H9 (cell line): ENCODE results near the gene FBLN2. TPM values are rescaled to one million over a fixed set of nuclear protein-coding genes. Genes with fewer than 3 reads are reported as not detected.

Experiments
- DNase-seq: peaks from one replicate; pipeline ENCODE4 v3.0.0-alpha.2; 2017
- H2AFZ ChIP-seq: one replicate; pipeline ENCODE4 v1.6.1; 2013; ENCODE audit warnings: mild to moderate bottlenecking, low read length, control low read depth, moderate library complexity
- H2AK5ac ChIP-seq: 2 replicates; pipeline ENCODE4 v1.6.1; 2013; ENCODE audit warnings: low read length, control low read depth, mixed read lengths; ENCODE audit not compliant: insufficient read length
- H2BK120ac ChIP-seq: one replicate; pipeline ENCODE4 v1.6.1; 2013; ENCODE audit warnings: low read depth, mild to moderate bottlenecking, low read length, control low read depth, inconsistent platforms; ENCODE audit not compliant: poor library complexity, severe bottlenecking
- H2BK12ac ChIP-seq: 2 replicates; pipeline ENCODE4 v1.6.1; 2013; ENCODE audit warnings: low read length, control low read depth, mixed read lengths, low read depth; ENCODE audit not compliant: insufficient read length
- H2BK15ac ChIP-seq: 2 replicates; pipeline ENCODE4 v1.6.1; 2013; ENCODE audit warnings: low read depth, low read length, control low read depth
- H2BK20ac ChIP-seq: one replicate; pipeline ENCODE4 v1.6.1; 2013; ENCODE audit warnings: low read depth, mild to moderate bottlenecking, low read length, control low read depth, inconsistent platforms; ENCODE audit not compliant: poor library complexity, severe bottlenecking
- H2BK5ac ChIP-seq: 2 replicates; pipeline ENCODE4 v1.6.1; 2013; ENCODE audit warnings: low read length, control low read depth, mixed read lengths; ENCODE audit not compliant: insufficient read length
- H3K14ac ChIP-seq: 2 replicates; pipeline ENCODE4 v1.6.1; 2013; ENCODE audit warnings: low read length, control low read depth; ENCODE audit not compliant: insufficient read depth
- H3K18ac ChIP-seq: 2 replicates; pipeline ENCODE4 v1.6.1; 2013; ENCODE audit warnings: low read depth, mild to moderate bottlenecking, mixed read lengths, low read length, control low read depth; ENCODE audit not compliant: insufficient read length
- H3K23ac ChIP-seq: 2 replicates; pipeline ENCODE4 v1.6.1; 2013; ENCODE audit warnings: low read length, control low read depth, mixed read lengths, low read depth; ENCODE audit not compliant: insufficient read length
- H3K23me2 ChIP-seq: 2 replicates; pipeline ENCODE4 v1.6.1; 2013; ENCODE audit warnings: low read depth, mild to moderate bottlenecking, mixed read lengths, low read length, control low read depth; ENCODE audit not compliant: insufficient read length, poor library complexity, severe bottlenecking
- H3K27ac ChIP-seq: 2 replicates; pipeline ENCODE4 v1.5.1; 2013; ENCODE audit warnings: low read length, control low read depth, mixed read lengths, low read depth; ENCODE audit not compliant: insufficient read length
- H3K27me3 ChIP-seq: 2 replicates; pipeline ENCODE4 v1.6.1; 2013; ENCODE audit warnings: low read length, control low read depth, inconsistent platforms; ENCODE audit not compliant: insufficient read depth
- H3K4ac ChIP-seq: 2 replicates; pipeline ENCODE4 v1.6.1; 2013; ENCODE audit warnings: low read depth, mild to moderate bottlenecking, control low read depth, inconsistent platforms, low read length, moderate library complexity
- H3K4me1 ChIP-seq: 2 replicates; pipeline ENCODE4 v1.6.1; 2013; ENCODE audit warnings: low read length, control low read depth, inconsistent platforms; ENCODE audit not compliant: insufficient read depth
- H3K4me2 ChIP-seq: 2 replicates; pipeline ENCODE4 v1.6.1; 2013; ENCODE audit warnings: low read length, control low read depth, mixed read lengths; ENCODE audit not compliant: insufficient read length, insufficient read depth
- H3K56ac ChIP-seq: 2 replicates; pipeline ENCODE4 v1.6.1; 2013; ENCODE audit warnings: low read depth, mild to moderate bottlenecking, mixed read lengths, low read length, control low read depth; ENCODE audit not compliant: insufficient read length
- H3K79me1 ChIP-seq: 2 replicates; pipeline ENCODE4 v1.6.1; 2013; ENCODE audit warnings: low read depth, mild to moderate bottlenecking, moderate library complexity, low read length, control low read depth, inconsistent platforms; ENCODE audit not compliant: insufficient read depth, poor library complexity, severe bottlenecking
- H3K79me2 ChIP-seq: 2 replicates; pipeline ENCODE4 v1.6.1; 2013; ENCODE audit warnings: low read length, control low read depth, inconsistent platforms; ENCODE audit not compliant: insufficient read depth
- H3K9ac ChIP-seq: 2 replicates; pipeline ENCODE4 v1.6.1; 2013; ENCODE audit warnings: low read length, control low read depth, mixed read lengths; ENCODE audit not compliant: insufficient read length; ENCODE audit errors: extremely low read depth
- H3K9me3 ChIP-seq: one replicate; pipeline ENCODE4 v1.6.1; 2013; ENCODE audit warnings: low read depth, low read length, inconsistent platforms; ENCODE audit not compliant: control insufficient read depth
- H3T11ph ChIP-seq: one replicate; pipeline ENCODE4 v1.6.1; 2013; ENCODE audit warnings: mild to moderate bottlenecking, low read length, control low read depth, inconsistent platforms
- H4K20me1 ChIP-seq: one replicate; pipeline ENCODE4 v1.6.1; 2013; ENCODE audit not compliant: control insufficient read depth, insufficient read length, insufficient read depth
- H4K5ac ChIP-seq: 2 replicates; pipeline ENCODE4 v1.6.1; 2013; ENCODE audit warnings: low read depth, mild to moderate bottlenecking, mixed read lengths, low read length, control low read depth; ENCODE audit not compliant: insufficient read length
- H4K8ac ChIP-seq: replicated peaks from 2 replicates; pipeline ENCODE4 v1.6.1; 2013; ENCODE audit warnings: low read length, control low read depth, mixed read lengths, low read depth; ENCODE audit not compliant: insufficient read length
- H4K91ac ChIP-seq: 2 replicates; pipeline ENCODE4 v1.6.1; 2013; ENCODE audit warnings: low read depth, mild to moderate bottlenecking, moderate library complexity, mixed read lengths, low read length, control low read depth; ENCODE audit not compliant: insufficient read length
- H3K27ac Mint-ChIP-seq, 3 experiments: 2 replicates in 2 of 3; 3 replicates in 1 of 3; pipeline ENCODE4 v1.8.0; 2020 to 2021; ENCODE audit warnings: mixed read lengths in 3 of 3, mild to moderate bottlenecking in 1 of 3, moderate library complexity in 1 of 3
- H3K27me3 Mint-ChIP-seq: 2 replicates; pipeline ENCODE4 v1.8.0; 2021; ENCODE audit warnings: low read depth, mild to moderate bottlenecking, moderate library complexity, mixed read lengths
- H3K36me3 Mint-ChIP-seq, 3 experiments: 2 replicates in 2 of 3; 3 replicates in 1 of 3; pipeline ENCODE4 v1.8.0; 2020 to 2021; ENCODE audit warnings: low read depth in 3 of 3, mixed read lengths in 3 of 3; ENCODE audit not compliant: insufficient read depth in 1 of 3
- H3K4me1 Mint-ChIP-seq, 2 experiments: 2 replicates each; pipeline ENCODE4 v1.8.0; 2020; ENCODE audit warnings: mixed read lengths in 2 of 2
- H3K4me3 Mint-ChIP-seq, 2 experiments: 2 replicates in 1 of 2; 3 replicates in 1 of 2; pipeline ENCODE4 v1.8.0; 2020 to 2021; ENCODE audit warnings: mild to moderate bottlenecking in 2 of 2, mixed read lengths in 2 of 2, moderate library complexity in 1 of 2
- H3K9me3 Mint-ChIP-seq, 2 experiments: 2 replicates in 1 of 2; 3 replicates in 1 of 2; pipeline ENCODE4 v1.8.0; 2020; ENCODE audit warnings: mild to moderate bottlenecking in 2 of 2, mixed read lengths in 2 of 2, moderate library complexity in 1 of 2
- CTCF ChIP-seq: fragments of 200-600 bp; sonication (generic); conservative IDR thresholded peaks from 3 replicates; pipeline ENCODE4 v1.8.0; 2021; ENCODE audit warnings: antibody characterized with exemption, mild to moderate bottlenecking
- WGBS: extraction: QIAGEN DNeasy Blood & Tissue Kit; methylation state at CpG from one replicate; pipeline ENCODE4 v1.1.7; 2013; ENCODE audit warnings: missing lambda C conversion rate, low lambda C conversion rate, mixed read lengths; ENCODE audit not compliant: insufficient read length; ENCODE audit errors: extremely low coverage; 5-methylcytosine and 5-hydroxymethylcytosine counted together
- total RNA-seq: library from RNA; stranded (reverse); gene quantifications from 2 replicates; pipeline ENCODE4 v1.2.1, GENCODE V29; 2021

Gene FBLN2
- total RNA-seq, 1 experiment from 2014 or later: 11.8 TPM

GRCh38 chr3:13681931-13682330 is 133.0 kb downstream of the FBLN2 start:
- H3K9me3 Mint-ChIP-seq: no peaks in the 10 kb centered on the region; a peak in 1 of 5 replicates
- H4K20me1 ChIP-seq: no peaks in the 10 kb centered on the region
- H2AK5ac ChIP-seq: no peak overlapping the region
- H3T11ph ChIP-seq: no peak overlapping the region
- H3K9ac ChIP-seq: no peak overlapping the region
- H4K91ac ChIP-seq: no peak overlapping the region
- H2AFZ ChIP-seq: no peak overlapping the region
- no peak overlapping the region for H2BK12ac ChIP-seq
- no peak overlapping the region for H3K27ac ChIP-seq
- no peak overlapping the region for H3K4ac ChIP-seq
- H3K18ac ChIP-seq: no peak overlapping the region
- H3K27me3 ChIP-seq: no peaks in the 10 kb centered on the region
- no peak overlapping the region for H4K8ac ChIP-seq
- no peaks in the 10 kb centered on the region for H3K4me1 ChIP-seq
- H3K9me3 ChIP-seq: no peaks in the 10 kb centered on the region
- no peak overlapping the region for H2BK20ac ChIP-seq
- peaks cover 10 to 19% of the 10 kb centered on the region in 2 experiments for H3K4me1 Mint-ChIP-seq
- H3K79me1 ChIP-seq: no peaks in the 10 kb centered on the region
- H3K23me2 ChIP-seq: no peaks in the 10 kb centered on the region
- no peak overlapping the region for H3K56ac ChIP-seq
- H3K27ac Mint-ChIP-seq: no peak overlapping the region; a peak in 1 of 7 replicates
- H3K36me3 Mint-ChIP-seq: no peaks in the 10 kb centered on the region
- peaks cover 7% of the 10 kb centered on the region for H3K27me3 Mint-ChIP-seq
- no peak for DNase-seq
- H2BK5ac ChIP-seq: no peak overlapping the region
- H4K5ac ChIP-seq: no peak overlapping the region
- H3K23ac ChIP-seq: no peak overlapping the region
- H2BK15ac ChIP-seq: no peak overlapping the region
- no peak overlapping the region; the same call in 1 of the 2 replicates for H3K14ac ChIP-seq
- no peak overlapping the region for H3K4me3 Mint-ChIP-seq
- no peak for TF ChIP-seq CTCF
- H3K79me2 ChIP-seq: no peaks in the 10 kb centered on the region
- H2BK120ac ChIP-seq: no peak overlapping the region
- H3K4me2 ChIP-seq: no peak overlapping the region
- no CpG with 5 or more reads among the region's 17 CpGs for WGBS
